ENCODE data around the gene PTH2.

GRCh38 chr19:49456326-49456725, 33.1 kb upstream of the PTH2 start:
- TF ChIP-seq CTCF (conservative IDR thresholded peaks at IDR 0.05 in 1 of 2, IDR thresholded peaks at IDR 0.05 in 1 of 2; ENCODE audit: low read depth in 1 of 2, low read length in 2 of 2) (no peak), EZH2 (IDR thresholded peaks at IDR 0.05; ENCODE audit: low read length, missing control alignments) (no peak)
